ENCODE results near the gene TXNDC11. TPM values are rescaled to one million over a fixed set of nuclear protein-coding genes. Genes with fewer than 3 reads are reported as not detected.

TXNDC11 gene
- total RNA-seq, 1 donor from 2014 or later: 55.7 TPM

DNA sequence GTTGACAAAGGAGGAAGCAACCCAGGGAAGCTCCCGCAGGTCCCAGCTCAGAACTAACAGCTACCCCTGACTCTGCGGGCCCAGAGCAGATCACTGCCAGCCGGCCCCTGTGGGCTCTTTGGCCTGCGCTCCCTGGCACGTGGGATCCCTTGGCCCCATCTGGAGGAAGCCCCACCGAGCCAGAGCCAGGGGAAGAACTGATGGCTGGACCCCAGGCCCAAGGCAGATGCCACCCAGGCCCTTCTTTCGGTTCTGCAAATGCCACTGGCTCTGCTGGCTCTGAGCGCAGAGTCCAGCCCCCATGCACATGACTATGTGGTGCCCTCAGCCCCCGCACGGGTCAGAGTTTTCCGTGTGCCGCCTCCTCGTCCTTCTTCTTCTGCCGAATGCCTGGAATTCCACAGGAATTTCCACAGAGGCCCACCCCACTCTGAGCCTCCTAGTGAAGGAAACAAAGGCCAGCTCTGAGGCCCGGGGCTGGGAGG, 110.2 kb downstream of the TXNDC11 start:
- DNase-seq (ENCODE audit: low spot score): peak; percentile 63

DNA sequence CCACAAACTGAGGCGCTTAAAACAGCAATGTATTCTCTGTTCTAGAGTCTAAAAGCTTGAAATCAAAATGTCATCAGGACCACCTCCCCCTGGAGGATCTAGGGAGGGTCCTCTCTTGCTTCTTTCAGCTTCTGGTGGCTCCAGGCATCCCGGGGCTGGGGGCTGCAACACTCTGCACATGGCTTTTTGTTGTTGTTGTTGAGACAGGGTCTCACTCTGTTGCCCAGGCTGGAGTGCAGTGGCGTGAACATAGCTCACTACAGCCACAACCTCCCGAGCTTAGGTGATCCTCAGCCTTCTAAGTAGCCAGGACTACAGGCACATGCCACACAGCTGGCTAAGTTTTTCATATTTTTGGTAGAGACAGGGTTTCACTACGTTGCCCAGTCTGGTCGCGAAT, 111.4 kb downstream of the TXNDC11 start:
- DNase-seq (ENCODE audit: low spot score): no peak

DNA sequence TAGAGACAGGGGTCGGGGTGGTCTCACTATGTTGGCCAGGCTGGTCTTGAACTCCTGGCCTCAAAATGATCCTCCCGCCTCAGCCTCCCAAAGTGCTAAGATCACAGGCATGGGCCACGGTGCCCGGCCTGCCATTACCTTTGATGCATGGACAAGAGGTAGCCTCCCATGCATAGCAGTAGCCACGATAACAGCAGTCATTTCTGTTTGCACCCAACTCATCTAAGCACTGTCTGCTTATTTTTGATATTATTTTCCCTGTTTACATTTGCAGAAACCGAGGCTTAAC, 111.9 kb downstream of the TXNDC11 start:
- no peak for DNase-seq (ENCODE audit: low spot score)

DNA sequence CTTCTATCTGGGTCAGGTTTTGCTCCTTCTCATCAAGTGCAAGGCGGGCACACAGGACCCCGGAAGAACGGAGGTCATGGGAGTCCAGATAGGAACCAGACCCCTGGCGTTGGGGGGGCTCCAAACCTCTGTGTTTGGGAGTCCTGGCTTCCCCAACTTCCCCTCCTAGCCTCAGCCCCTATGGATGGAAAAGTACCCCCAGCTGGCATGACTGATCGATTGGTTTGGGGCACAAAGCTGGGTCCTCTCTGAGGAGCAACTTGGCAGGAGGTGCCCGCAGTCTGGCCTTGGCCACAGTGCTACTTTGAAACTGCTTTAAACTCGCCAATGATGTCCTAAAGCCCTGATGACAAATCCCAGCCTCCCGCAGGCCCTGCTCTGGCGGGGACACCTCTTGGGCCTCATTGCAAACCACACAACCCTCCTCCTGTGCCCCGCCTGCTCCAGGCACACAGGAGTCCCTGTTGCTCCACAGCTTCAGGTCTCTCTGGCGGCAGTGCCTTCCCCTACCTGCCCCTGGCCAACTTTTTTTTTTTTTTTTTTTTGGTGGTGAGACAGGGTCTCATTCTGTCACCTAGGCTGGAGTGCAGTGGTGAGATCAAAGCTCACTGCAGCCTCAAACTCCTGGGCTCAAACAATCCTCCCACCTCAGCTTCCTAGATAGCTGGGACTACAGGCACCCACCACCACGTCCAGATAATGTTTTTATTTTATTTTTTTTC, 112.5 kb downstream of the TXNDC11 start:
- no peak for DNase-seq (ENCODE audit: low spot score)

Other genes starting within 250 kb of the TXNDC11 start
- gene LITAF, start 155.9 kb downstream of the TXNDC11 start, total RNA-seq: 121 TPM
- gene SNN, start 74.4 kb downstream of the TXNDC11 start, total RNA-seq: 55.0 TPM
- gene ZC3H7A, start 54.4 kb upstream of the TXNDC11 start, total RNA-seq: 47.1 TPM
- gene RSL1D1, start 108.7 kb upstream of the TXNDC11 start, total RNA-seq: 80.7 TPM
- 73.5 TPM for gene GSPT1, start 173.1 kb upstream of the TXNDC11 start, total RNA-seq
- 5.5 TPM for gene NPIPB2, start 199.2 kb upstream of the TXNDC11 start, total RNA-seq
- 0.46 TPM for gene TNFRSF17, start 222.4 kb upstream of the TXNDC11 start, total RNA-seq
- gene SNX29, start 233.9 kb upstream of the TXNDC11 start, total RNA-seq: 31.6 TPM

Measured in mucosa of gallbladder (tissue), 1 donor.